HG02763 (cell line): ENCODE measurements around the gene LRP1.
"Not testable (repeated sequence)": the region's sequence is repeated elsewhere in the genome, so short reads cannot be mapped to it uniquely, and the experiment has no call there.

Experiments
- ATAC-seq: cut with Tn5 transposase; IDR thresholded peaks from one replicate; pipeline ENCODE4 v1.9.1; 2021; ENCODE audit warnings: mild to moderate bottlenecking, moderate library complexity; ENCODE audit not compliant: unreplicated experiment

LRP1 gene

DNA sequence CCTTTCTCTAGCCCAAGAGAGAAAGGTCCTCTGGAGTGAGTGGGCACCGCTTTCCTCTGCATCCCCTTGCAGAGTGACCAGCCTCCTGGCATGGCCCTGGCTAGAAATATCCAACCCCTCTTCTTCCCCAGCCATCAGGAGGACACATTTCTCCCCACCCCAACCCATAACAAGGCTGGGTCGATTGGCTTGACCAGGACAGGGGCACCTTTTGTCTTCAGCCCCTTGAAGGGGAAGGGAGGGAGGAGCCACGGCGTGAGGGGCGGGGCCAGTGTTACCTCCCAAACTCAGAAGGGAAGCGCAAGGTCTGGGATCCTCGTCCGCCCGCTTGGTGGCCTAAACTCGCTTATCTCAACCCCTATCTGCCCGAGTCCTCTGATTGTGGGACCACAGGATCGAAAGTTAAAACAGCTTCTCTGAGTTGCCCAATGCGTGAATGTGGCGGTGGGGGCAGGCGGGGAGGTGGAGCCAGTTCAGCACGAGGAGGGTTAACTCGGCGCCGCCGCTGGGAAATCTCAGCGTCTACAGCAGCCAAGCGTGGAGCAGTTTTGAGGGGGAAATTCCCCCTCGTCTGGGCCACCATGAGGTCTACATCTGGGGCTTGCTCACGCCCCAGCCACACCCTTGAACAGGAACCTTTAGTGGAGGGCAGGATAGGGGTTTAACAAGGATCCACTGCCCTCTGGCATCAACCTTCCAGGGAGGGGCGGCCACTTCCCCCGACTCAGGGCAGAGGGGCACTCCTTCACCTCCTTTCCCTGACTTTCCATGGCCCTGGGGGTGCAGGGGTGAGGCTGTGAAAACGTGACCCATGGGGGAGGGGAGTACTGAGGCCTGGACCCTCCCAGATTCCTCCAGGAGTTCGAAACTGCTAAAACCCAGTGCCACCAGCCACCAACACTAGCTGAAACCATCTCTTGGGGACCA, 17.9 kb upstream of the LRP1 start:
- no peak for ATAC-seq

DNA sequence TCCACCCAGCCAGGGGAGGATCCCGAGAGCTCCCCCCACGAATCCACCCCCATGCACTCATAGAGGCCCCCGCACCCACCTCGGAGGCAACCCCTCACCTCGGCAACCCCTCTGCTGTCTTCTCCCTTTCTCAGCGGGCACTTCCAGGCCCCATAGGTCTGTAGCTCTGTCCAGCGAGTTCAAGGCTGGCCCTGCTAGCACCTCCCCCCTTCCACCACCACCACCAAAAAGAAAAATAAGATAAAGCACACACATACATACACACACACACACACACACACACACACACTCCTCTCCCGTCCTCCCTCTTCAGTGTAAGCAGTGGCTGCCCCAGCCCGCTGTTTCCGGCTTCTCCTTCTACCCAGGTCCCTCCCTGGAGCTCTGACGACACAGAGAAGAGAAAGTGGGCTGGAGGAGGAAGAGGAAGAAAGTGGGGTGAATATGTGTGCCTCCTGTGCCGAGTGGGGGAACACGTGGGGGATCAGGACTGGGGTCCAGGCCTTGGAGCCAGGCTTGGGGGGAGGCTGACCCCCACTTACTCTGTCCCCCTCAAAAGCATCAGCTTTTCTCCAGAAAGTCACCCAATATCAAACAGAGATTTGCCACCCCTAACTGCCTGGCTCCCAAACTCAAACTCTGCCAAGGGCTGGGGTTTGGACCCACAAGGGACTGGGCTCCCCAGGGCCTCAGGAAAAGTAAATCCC, 17.1 kb upstream of the LRP1 start, which contains the start of gene STAT6:
STAT6 (minus strand) TSS at position 332 of the 704 bp plus-strand sequence. CDS start 3,084 bp downstream, outside the sequence.
- peak; percentile 57 for ATAC-seq

DNA sequence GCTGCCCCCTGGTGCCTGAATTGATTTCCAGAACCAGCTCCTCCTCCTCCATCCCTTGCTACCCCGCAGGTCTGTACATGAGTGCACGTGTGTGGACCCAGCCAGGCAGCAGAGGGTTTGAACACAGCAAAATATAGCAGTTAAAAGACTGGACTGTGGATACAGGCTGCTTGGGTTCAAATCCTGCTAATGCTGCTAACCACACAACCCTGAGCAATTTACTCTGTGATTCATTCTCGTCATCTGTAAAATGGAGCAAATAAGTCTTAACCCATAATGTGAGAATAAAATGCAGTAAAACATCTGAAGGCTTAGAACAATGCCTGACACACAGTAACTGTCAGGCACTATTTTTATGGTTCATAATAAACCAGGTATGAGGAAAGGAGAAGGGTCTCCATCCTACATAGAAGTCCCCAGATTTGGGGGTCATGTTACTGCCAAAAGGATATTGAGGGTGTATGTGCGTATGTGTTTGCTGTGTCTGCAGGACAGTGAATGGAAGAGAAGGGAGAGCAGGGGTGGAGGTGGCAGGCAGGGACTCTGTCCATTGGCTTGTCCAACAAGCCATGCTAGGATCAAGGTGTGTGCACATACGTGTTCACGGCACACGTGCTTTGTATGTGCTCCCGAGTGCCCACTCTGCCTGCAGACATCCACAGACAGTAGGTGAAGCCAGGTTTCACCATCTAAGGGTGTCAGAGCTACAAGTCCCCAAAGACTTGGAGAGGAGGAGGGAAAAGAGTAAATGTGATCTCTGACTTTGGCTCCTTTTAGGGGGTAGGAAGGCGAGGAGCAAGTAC, 15.6 kb upstream of the LRP1 start:
- peak; percentile 47 for ATAC-seq

DNA sequence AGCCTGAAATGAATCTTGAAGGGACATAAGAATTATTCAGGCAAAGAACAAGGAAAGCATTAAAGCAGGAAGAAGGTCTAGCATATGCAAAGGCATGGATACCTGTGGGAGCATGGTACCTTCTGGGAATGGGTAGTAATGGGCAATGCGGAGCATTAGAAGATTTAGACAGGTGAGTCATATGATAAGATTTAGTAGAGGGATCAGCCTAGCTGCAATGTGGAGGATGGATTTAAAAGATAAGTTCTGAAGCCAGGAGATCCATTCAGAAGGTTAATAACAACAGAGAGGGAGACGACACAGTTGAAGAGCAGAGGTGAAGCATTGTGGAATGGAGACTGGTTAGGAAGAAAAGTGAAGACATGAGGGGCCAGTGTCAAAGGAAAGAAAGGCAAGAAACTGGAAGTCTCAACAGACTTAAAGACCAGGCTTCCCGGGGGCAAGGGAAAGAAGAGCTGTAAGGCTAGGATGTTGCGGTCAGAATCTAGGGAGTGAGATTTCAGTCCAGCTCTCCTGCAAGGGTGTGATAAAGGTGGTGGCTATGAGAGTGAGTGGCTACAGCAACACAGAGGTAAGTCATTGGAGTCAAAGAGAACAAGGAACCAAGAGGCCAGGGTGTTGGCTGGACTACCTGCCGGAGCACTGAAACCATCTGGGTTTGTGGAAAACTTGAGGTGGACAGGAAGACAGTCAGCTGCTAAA, 11.6 kb upstream of the LRP1 start:
- ATAC-seq, result no peak

DNA sequence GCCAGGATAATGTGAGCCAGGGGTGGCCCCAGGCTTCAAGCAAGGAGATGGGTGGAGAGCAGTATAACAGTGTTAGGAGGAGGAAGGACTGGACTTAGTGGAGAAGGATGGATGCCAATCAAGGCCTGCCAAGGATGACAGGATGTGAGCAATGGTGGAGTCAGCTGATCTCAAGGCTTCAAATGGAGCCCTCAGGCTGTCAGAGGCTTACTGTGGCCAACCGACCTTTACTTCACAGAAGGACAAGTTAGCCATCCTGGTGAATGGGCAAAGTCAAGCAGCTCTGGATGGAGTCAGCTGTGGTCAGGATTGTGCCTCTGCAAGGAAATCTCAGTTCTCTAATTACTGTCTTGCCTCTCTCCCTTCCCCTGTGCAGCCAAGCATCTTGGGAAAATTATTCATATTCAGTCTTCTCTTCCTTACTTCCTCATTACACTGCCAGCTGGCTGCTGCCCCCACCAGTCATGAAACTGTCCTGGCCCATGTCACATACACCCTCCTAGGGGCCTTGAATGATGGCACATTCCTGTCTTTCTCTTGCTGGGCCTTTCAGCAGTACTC, 9.5 kb upstream of the LRP1 start:
- no peak for ATAC-seq

DNA sequence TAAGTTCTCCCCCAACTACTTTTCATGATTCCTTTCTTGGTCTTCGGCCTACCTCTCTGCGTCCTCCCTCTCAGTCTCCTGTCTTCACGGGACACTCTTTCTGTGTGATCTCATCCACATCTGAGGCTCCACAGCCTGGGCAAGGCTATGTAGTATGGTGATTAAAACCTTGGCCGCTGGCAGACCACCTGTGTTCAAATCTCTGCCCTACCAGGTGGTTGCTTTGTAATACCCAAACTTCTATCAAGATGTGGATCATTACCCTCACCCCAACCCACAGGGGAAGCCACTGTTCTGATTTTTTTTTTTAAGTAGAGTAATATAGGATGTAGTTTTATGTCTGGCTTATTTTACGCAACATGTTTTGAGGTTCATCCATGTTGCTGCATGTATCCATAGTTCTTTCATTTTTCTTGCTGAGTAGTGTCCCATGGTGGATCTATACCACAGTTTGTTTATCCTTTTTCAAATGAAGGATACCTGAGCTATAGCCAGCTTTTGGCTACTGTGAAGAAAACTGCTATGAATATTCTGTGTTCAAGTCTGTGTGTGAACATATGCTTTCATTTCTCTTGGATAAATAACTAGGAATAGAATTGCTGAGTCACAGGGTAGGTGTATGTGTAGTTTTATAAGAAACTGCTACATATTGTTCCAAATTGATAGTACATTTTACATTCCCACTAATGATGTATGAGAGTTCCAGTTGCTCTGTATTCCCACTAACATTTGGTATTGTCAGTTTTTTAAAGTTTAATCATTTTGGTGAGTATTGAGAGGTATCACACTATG, 8.8 kb upstream of the LRP1 start:
- ATAC-seq, result no peak

DNA sequence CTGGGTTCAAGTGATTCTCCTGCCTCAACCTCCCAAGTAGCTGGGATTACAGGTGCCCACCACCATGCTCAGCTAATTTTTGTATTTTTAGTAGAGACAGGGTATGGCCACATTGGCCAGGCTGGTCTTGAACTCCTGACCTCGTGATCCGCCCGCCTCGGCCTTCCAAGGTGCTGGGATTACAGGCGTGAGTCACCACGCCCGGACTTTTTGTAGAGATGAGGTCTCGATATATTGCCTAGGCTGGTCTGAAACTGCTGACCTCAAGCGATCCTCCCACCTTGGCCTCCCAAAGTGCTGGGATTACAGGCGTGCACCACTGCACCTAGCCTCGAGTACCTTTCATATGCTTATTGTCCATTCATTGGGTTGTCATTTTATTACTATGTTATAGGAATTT, 7.6 kb upstream of the LRP1 start:
- ATAC-seq, result not testable (repeated sequence)

DNA sequence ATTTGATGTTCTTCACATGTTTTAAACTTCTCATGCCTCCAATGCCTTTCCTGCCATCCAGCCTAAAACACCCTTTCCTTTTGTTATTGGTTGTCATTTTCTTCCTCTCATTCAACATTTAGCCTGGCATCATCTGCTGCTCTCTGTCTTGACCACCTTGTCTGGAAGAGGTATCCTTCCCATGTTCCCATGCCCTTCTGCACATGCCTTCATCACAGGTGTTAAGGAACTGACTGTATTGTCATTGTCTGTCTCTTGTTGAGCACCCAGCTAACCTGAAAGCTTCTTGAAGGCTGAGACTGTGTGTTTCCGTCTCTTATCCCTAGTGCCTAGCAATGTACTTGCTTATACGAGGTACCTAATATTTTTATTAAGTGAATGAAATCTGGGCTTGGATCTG, 4.5 kb upstream of the LRP1 start:
- ATAC-seq, result no peak

DNA sequence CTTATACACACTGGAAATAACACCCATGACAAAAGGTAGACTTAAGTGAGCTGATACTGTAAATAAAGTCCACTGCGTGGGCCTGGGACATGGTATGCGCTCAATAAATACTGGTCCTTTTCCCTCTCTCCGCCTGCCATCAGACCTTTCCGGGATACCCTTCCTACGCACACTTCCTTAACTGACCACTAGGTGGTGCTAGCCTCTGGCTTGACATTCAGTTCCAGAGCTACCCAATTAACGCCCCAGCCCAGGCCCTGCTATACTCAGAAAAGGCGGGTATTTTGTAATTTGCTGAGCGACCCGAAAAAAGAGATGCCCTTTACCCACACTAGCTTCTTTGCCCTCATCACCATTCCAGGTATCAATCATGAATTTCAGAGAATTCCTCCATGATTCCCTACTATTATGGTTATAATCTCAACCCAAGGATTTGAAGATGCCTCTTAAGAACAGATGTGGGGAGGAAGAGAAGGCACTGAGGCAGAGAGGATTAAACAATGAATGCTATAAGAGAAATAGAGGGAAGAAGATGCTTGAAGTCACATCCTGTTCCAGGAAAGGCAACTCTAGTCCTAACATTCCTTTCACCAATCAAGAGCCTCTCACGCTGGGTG, 3.9 kb upstream of the LRP1 start:
- no peak for ATAC-seq

DNA sequence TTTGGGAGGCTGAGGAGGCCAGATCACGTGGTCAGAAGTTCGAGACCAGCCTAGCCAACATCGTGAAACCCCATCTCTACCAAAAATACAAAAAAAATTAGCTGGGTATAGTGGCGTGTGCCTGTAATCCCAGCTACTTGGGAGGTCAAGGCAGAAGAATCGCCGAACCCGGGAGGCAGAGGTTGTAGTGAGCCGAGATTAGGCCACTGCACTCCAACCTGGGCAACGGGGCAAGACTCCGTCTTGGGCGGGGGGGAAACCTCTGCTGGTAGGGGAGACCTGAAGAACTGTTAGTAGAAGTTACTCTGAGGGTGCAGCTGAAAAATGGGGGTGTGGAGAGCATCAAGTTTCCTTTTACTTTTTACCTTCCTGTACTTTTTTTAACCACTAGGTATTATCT, 2.2 kb upstream of the LRP1 start:
- ATAC-seq, result no peak

DNA sequence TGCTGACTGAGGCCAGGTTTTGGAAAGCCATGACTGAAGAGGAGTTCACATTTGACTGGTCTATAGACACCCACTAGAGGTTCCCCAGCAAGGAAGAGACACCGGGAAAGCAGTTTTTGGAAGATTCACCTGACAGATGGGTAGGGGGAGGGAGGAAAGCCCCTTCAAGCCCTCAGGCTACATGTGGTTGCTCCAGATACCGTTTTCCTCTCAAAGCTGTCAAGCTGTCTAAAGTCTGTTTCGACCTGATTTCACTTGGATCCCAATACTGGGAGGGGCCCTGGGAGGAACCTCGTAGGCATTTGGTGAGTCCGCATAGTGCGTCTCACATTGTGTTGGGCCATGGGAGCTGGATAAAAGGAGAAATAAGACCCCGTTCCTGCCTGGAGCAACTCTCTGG, 1.7 kb upstream of the LRP1 start:
- no peak for ATAC-seq

DNA sequence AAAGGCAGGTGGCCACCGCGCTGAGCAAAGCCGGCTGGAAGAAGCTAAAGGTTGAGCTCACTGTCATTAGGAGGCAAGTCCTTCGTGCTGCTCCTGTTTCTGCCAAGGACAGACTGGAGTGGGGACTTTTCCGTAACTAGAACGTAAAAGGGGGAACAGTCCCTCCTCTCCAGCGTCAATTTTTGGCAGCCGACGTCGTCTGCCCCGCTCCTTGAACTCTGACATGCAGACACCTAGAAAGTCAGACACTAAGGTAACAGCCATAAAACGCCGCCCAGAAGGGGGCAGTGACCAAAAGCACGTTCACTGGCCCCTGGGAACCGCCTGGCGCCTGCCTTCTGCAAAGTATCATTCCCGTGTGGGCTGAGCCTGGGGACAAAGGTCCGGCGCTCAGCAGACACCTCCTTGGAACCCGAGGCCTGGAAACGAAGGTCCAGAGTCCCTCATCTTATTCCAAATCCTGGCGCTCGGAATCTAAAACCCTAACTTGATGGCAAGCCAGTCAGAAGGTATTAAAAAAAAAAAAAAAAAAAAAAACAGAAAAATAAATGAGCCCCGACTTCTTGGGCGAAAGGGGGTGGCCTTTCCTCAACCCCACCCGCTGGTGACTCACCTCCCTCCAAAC, 1.1 kb upstream of the LRP1 start:
- no peak for ATAC-seq

DNA sequence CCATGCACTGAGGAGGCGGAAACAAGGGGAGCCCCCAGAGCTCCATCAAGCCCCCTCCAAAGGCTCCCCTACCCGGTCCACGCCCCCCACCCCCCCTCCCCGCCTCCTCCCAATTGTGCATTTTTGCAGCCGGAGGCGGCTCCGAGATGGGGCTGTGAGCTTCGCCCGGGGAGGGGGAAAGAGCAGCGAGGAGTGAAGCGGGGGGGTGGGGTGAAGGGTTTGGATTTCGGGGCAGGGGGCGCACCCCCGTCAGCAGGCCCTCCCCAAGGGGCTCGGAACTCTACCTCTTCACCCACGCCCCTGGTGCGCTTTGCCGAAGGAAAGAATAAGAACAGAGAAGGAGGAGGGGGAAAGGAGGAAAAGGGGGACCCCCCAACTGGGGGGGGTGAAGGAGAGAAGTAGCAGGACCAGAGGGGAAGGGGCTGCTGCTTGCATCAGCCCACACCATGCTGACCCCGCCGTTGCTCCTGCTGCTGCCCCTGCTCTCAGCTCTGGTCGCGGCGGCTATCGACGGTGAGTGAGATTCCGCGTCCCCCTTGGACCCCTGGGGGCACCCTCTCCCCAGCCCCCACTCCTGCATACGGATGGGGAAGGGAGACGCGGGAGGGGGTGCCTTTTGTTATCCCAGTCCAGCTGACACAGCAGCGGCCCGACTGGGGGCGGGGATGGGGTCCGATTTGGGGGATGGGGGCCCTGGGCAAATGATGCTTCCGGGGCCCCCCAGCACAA, 400 bp downstream of the LRP1 start:
- ATAC-seq, result no peak

DNA sequence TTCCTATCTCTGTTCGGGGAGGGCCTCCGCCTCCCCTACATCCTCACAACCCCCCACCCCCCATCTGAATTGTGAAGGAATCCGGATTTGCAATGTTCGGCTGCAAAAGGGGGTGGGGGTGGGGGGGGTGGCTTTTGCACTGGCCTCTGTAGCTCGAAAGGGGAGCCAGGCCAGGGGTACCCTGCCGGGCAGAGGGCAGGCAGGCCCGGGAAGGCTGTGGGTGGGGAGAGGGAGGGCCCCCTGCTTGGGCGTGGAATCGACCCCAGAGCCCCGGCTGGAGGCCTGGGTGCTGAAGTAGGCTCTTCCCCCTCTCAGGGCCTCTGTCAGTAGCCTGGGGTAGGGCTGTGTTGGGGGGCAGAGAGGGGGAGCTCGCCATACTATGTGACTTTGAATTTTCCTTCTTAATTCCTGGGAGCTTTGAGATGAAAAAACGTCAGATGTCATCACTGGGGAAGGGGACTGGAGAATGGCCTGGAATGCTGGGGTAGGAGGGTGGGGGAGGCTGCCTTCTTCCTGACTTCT, 1.1 kb downstream of the LRP1 start:
- no peak for ATAC-seq

DNA sequence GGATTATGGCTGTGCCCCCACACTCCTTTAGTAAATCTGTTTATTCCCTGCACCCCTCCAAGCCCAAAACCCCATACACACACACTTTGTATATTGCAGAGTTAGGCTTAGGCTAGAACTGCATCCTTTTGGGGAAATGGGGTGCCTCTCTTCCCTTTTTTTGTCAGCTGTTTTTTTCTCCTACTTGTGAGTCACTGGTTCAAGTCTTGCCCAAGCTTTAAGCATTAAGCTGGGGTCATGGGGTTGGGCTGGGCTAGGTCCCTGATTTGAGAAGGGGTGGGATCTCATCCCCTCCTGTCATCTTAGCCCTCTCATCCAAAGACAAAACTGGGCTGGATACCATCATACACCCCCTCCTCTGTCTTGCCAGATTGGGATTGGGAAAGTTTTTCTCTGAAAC, 1.6 kb downstream of the LRP1 start:
- no peak for ATAC-seq

DNA sequence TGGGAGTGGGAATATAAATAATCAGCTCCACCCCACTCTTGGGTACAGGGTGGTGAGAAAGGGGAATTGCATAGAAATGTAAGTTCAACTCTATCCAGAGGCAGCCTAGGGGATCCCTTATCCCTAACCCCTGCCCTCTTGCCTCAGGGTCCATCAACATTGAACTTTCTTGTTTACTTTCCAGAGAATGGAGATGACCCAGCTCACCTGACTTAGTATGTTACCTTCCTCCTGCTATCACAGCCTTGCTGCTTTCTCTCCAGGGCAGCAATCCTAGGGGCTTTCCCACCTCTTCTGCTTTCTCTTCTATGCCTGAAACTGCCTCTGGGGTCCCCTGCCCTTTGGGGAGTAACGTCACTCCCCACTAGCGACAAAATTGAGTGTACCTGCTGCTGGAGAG, 2.7 kb downstream of the LRP1 start:
- ATAC-seq, result no peak

DNA sequence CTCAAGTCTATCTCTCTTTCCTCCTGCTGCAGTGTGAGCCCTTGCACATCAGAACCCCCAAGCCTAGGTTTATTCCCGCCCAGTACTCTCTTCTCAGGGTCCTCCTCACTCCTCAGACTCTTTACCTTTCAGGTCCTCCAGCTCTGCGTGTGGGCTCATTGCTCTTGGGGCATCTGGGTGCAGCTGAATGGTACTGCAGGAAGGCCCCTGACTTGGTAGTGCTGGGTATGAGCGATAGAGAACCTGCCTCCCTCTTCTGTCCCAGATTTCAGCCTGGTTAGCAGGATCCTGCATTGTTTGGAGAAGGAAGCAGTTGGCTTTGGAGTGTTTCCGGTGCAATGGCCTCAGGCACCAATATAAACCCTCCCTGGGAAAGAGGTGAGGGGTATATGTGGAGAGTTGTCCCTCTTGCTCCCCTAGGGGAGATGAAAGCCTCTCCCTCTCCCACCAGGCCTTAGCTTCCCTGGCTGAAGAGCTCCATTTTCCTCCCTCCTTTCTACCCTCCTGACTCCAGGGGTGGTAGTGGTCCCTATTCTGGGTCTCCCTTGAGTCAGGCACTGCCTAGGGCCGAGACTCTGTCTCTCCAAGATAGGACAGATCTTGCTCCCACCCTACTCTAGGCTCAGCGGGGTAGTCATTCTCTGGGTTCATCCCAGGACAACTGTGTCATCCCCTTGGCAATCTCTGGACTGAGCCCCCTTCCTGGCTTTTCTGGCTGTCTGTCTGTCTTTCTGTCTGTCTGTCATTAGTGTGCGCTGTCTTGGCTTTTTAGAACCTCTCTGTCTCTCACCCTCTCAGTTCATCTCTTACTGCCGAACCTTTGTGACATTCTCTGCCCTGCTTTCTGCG, 3.8 kb downstream of the LRP1 start:
- no peak for ATAC-seq
